ENCODE data around the gene ELOVL3.
A peak's percentile ranks its signal among the peaks of the same experiment; 100 is the strongest.
"Not testable (repeated sequence)": the region's sequence is repeated elsewhere in the genome, so short reads cannot be mapped to it uniquely, and the experiment has no call there.

The ELOVL3 gene

GRCh38 chr10:102225646-102226541 is at the start of gene ELOVL3:
ELOVL3 (plus strand) TSS chr10:102226299; CDS start chr10:102226549, 250 bp downstream.
- DNase-seq (ENCODE audit: low spot score), result peak; percentile 98

- no peak for DNase-seq (ENCODE audit: low spot score)
Observed at GRCh38 chr10:102184606-102185005, 41.5 kb upstream of the ELOVL3 start.

- no peak for DNase-seq (ENCODE audit: low spot score)
Observed at GRCh38 chr10:102185272-102185671, 40.8 kb upstream of the ELOVL3 start.

- peak; percentile 28 for DNase-seq (ENCODE audit: low spot score)
Observed at GRCh38 chr10:102185811-102186527, 40.1 kb upstream of the ELOVL3 start.

GRCh38 chr10:102188298-102188940 is 37.7 kb upstream of the ELOVL3 start:
- no peak for DNase-seq (ENCODE audit: low spot score)

GRCh38 chr10:102188941-102189898 is 36.9 kb upstream of the ELOVL3 start:
- not testable (repeated sequence) for DNase-seq (ENCODE audit: low spot score)

- no peak for DNase-seq (ENCODE audit: low spot score)
Observed at GRCh38 chr10:102191956-102192355, 34.1 kb upstream of the ELOVL3 start.

GRCh38 chr10:102195296-102195870 is 30.7 kb upstream of the ELOVL3 start:
- no peak for DNase-seq (ENCODE audit: low spot score)

- DNase-seq (ENCODE audit: low spot score), result no peak
Observed at GRCh38 chr10:102196893-102197292, 29.2 kb upstream of the ELOVL3 start.

- DNase-seq (ENCODE audit: low spot score), result no peak
Observed at GRCh38 chr10:102198027-102198426, 28.1 kb upstream of the ELOVL3 start.

- no peak for DNase-seq (ENCODE audit: low spot score)
Observed at GRCh38 chr10:102200751-102201640, 25.1 kb upstream of the ELOVL3 start.

- DNase-seq (ENCODE audit: low spot score), result no peak
Observed at GRCh38 chr10:102202386-102202785, 23.7 kb upstream of the ELOVL3 start.

- DNase-seq (ENCODE audit: low spot score), result no peak
Observed at GRCh38 chr10:102208311-102209035, 17.6 kb upstream of the ELOVL3 start.

GRCh38 chr10:102211615-102212299 is 14.3 kb upstream of the ELOVL3 start:
- no peak for DNase-seq (ENCODE audit: low spot score)

GRCh38 chr10:102213599-102213998 is 12.5 kb upstream of the ELOVL3 start:
- DNase-seq (ENCODE audit: low spot score), result not testable (repeated sequence)

- DNase-seq (ENCODE audit: low spot score), result no peak
Observed at GRCh38 chr10:102219370-102219769, 6.7 kb upstream of the ELOVL3 start.

GRCh38 chr10:102220612-102221011 is 5.5 kb upstream of the ELOVL3 start:
- DNase-seq (ENCODE audit: low spot score), result no peak

- no peak for DNase-seq (ENCODE audit: low spot score)
Observed at GRCh38 chr10:102222797-102223196, 3.3 kb upstream of the ELOVL3 start.

- no peak for DNase-seq (ENCODE audit: low spot score)
Observed at GRCh38 chr10:102226542-102226870, 407 bp downstream of the ELOVL3 start.

Data from AG08395 (cell line).